HG03439 (cell line): ENCODE data around the gene CPN1.
"Not testable (repeated sequence)": the region's sequence is repeated elsewhere in the genome, so short reads cannot be mapped to it uniquely, and the experiment has no call there.

Experiments used
- ATAC-seq: cut with Tn5 transposase; IDR thresholded peaks from one replicate; pipeline ENCODE4 v1.9.1; 2021; ENCODE audit warnings: mild to moderate bottlenecking, moderate library complexity; ENCODE audit not compliant: unreplicated experiment

The CPN1 gene

DNA sequence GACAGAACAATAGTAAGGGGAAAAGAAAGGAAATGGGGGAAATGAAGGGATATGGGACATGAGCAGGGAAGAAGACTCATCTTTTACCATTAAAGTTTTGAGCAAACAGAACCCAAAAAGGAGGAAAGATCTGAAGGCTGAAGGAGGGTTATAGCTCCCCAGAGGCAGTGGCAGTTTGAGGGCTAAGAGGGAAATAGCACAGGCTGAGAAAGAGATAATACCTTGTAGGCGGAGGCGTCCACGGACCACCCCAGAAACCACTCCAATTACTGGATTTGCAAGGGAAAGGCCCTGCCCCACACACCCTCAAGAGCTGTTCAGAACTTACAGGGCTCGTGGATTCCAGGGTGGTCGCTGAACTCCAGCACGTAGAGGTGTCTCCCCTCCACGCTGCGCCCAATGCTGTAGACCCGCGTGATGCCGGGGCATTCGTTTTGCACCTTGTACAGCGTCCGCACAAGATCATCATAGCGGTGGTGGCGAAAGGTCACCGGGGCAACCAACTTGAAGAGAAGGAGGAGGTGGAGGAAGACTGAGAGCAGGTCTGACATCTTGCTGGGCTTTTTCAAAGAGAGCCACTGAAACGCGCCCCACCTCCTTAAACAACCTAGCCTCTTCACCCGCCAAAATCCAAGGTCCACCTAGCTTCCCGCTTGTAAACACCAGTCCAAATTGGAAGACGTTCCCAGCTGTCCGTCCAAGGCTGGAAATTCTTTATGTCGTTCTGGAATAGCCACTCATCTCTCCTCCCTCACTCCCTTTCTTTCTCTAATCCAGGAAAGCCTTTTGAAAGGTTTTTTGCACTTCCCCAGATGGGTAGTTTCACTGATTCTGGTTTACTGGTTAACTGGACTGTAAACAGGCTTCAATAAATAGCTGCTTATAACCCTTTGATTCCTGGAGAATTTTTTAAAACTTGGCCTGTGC lies at the start of gene CPN1:
CPN1 (minus strand) TSS at position 795 of the 927 bp plus-strand sequence; CDS start at position 551, 244 bp downstream.
- ATAC-seq, result no peak

DNA sequence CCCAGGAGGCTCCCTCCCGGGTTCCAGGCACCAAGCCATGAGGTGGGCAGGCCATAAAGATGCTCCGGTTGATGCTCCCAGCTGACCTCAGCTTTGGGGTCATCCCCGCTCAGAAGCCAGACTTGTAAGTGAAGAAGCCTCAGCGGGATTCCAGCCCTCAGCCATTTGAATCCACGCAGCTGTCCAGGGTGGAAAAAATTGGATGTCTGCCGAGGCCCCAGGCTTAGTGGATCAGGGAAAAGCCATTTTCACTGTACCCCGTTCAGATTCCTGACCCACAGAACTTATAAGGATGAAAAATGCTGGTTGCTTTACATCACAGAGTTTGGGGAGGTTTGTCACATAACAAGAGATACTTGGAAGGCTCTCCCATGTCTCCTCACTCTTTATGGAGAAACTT lies 49.2 kb upstream of the CPN1 start:
- no peak for ATAC-seq

DNA sequence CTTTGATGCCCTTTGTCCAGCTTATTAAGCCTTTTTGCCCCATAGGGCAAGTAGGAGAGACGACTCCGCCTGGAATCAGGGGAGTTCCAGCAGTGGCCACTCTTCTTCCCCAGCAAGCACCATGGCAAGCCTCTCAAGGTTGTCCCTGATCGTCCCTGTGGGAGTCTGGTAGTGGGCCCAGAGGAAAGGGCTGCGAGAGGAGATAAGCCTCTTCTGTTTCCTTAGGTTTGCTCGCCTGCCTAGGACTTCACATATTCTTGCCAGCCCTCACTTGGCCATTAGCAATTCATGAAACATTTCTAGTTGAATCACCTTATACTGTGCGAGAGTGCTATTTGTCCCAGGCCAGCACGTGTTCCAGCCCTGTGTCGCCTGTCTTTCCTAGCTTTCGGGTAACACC lies 47.8 kb upstream of the CPN1 start:
- no peak for ATAC-seq

- no peak for ATAC-seq
These were observed 47.3 kb upstream of the CPN1 start for GRCh38 chr10:100128951-100129350.

DNA sequence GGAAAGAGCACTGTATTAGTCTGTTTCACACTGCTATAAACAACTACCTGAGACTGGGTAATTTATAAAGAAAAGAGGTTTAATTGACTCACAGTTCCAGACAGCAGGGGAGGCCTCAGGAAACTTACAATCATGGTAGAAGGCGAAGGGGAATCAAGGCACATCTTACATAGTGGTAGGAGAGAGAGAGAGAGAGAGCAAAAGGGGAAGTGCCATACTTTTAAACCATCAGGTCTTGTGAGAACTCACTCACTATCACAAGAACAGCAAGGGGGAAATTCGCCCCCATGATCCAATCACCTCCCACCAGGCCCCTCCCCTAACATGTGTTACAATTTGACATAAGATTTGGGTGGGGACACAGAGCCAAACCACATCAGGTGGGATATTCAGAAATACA lies 43.7 kb upstream of the CPN1 start:
- not testable (repeated sequence) for ATAC-seq

DNA sequence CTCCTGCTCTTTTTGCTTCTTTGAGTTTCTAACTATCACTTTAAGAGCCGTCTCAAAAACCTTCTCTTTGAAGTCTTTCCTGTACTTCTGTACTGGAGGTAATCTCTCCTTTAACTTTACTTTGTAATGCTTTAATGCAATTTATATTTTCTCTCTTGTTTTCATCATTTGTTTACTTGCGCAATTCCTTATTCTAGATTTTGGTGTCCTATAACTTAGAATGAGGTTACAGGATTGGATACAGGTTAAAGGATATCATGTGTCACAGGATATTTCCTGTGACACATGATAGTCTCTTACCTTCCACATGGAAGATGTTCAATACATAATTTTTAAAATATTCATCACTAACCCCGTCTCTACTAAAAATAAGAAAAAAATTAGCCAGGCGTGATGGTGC lies 42.4 kb upstream of the CPN1 start:
- ATAC-seq, result no peak

DNA sequence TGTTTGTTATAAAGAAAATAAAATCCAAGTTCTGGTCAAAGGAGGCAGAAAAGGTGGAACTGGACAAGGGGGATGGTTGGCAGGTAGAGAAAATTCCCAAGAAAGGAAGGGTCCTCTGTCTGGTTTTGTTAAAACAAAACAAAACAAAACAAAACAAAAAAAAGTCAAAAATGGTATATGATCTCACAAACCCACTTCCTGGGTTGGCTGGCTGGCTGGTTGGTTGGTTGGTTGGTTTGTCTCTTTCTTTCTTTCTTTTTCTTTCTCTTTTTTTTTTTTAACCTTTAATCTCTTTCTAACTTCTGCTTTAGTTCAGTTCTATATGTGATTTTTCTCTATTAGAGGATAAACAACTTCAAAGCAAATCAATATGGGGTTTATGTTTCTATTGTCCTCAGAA lies 41.1 kb upstream of the CPN1 start:
- no peak for ATAC-seq

DNA sequence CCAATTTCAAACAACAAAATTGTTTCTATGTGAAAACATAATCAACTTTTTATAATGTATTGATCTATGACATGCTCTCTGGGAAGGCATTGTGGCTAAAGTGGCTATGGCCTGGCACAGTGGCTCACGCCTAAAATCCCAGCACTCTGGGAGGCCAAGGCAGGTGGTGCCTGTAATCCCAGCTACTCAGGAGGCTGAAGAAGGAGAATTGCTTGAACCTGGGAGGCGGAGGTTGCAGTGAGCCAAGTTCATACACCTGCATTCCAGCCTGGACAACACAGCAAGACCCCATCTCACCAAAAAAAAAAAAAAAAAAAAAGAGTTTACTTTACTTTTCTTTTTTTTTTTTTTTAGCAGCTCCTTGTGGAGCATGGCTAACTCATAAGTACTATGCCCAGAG lies 38.9 kb upstream of the CPN1 start:
- no peak for ATAC-seq

DNA sequence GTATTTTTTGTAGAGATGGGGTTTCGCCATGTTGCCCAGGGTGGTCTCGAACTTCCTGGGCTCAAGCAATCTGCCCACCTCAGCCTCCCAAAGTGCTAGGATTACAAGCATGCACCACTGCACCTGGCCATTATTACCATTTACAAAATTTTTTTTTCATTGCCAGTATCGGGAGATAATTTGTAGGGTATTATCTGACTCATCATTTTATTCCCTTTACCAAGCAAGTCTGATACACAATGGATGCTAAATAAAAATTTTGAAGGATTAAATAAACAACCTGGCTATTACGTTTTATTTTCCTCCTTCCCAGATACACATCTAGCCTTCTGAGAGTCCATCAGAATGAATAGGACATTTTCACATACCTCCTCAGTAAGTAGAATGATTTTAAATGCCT lies 38.1 kb upstream of the CPN1 start:
- no peak for ATAC-seq

DNA sequence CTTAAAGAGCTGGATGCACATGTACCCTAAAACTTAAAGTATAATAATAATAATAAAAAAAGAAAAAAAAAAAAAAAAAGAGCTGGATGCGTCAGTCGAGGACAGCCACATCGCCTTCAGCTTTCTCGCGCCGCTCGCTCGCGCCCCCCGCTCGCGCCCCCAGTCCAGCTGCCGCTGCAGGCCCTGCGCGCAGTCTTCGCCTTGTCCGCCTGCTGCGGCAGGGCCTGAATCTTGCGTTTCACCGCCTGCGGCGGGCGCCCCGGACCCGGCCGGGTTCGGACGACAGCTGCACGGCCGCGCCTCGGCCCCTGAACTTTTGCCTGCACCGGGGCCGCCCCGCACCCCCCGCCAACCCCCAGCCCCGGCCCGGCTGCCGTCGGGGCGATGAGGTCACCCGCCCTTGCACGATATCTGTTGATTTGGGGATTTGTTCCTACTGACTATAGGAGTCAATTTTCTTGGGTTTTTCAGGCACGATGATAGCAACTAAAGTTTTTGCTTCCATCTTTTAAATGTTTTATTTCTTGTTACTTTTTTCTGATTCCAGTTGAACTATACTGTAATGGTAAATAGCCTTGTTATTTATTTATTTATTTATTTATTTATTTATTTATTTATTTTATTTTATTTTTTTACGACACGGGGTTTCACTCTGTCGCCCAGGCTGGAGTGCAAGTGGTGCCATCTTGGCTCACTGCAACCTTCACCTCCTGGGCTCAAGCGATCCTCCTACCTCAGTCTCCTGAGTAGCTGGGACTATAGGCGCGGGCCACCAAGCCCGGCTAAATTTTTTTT lies 33.5 kb upstream of the CPN1 start:
- no peak for ATAC-seq

DNA sequence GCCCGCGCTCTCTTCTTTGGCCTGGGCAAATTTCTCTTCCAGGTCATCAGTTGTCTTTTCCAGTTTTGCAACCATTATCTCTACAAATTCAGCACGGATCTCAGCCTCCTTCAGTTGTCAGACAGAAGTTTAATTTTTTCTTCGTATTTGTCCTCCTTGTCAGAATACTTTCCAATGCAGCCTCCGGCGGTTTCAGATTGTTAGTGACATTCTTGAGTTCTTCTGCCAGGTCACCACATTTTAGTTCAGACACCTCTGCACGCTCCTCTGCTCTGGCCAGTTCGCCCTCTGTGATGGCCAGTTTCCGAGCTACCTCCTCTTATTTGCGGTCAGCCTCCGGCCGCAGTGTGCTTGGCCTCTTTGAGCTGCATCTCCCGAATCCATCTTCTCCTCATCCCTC lies 32.8 kb upstream of the CPN1 start:
- no peak for ATAC-seq

GRCh38 chr10:100109670-100110069 lies 28.0 kb upstream of the CPN1 start:
- no peak for ATAC-seq

- no peak for ATAC-seq
These were observed 25.2 kb upstream of the CPN1 start for GRCh38 chr10:100106865-100107264.

- no peak for ATAC-seq
These were observed 22.6 kb upstream of the CPN1 start for GRCh38 chr10:100104300-100104699.

GRCh38 chr10:100103581-100103980 lies 21.9 kb upstream of the CPN1 start:
- no peak for ATAC-seq

- no peak for ATAC-seq
These were observed 19.8 kb upstream of the CPN1 start for GRCh38 chr10:100101192-100102076.

DNA sequence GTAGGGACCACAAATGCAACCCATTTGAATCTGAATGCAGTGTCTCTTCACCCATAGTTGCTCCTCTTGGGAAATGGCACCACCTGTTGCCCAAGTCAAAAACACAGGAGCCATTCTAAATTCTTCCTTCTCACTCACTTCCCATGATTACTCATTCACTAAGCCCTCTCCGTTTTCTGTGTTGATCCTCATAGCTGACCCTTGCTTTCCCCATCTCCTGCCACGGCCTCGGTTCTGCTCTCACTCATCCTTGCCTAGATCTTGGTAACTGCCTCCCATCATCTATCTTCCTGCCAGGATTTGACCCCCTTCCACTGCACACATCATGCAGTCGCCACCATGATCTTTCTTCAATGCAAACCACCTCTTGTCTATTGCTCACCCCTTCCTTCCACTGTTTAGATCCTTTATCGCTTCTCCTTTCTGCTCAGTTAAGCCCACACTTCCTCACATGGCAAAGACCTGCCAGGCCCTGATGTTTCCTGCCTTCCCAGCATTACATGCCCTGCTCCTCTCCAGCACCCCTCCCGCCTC lies 19.0 kb upstream of the CPN1 start:
- ATAC-seq, result no peak

DNA sequence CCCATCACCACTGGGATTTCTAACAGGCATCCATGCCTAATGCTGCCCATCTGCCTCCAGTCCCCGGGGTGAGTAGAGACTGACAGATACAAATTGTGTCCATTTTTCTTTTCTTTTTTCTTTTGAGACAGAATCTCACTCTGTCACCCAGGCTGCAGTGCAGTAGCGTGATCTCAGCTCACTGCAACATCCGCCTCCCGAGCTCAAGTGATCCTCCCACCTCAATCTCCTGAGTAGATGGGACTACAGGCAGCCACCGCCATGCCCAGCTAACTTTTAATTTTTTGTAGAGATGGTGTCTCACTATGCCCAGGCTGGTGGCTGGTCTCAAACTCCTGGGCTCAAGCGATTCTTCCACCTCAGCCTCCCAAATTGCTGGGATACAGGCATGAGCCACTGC lies 7.6 kb upstream of the CPN1 start:
- ATAC-seq, result no peak

GRCh38 chr10:100086708-100087107 lies 5.0 kb upstream of the CPN1 start:
- not testable (repeated sequence) for ATAC-seq

GRCh38 chr10:100085596-100085995 lies 3.9 kb upstream of the CPN1 start:
- ATAC-seq, result no peak

DNA sequence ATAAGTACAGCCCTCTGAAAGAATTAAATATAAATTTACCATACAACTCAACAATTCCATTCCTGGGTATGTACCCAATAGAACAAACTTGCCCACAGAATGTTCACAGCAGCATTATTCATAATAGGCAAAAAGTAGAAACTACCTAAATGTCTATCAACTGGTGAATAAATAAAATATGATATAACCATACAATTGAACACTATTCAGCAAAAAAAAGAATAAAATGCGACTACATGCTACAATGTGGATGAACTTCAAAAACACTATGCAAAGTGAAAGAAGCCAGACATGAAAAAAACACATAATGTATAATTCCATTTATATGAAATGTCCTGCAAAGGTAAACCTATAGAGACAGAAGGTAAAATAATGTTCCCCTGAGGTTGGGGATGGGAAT lies 2.0 kb upstream of the CPN1 start:
- ATAC-seq, result no peak
